Bone marrow (tissue), 2 donors: ENCODE results near the gene SEPTIN5.

Experiments used
- DNase-seq, 2 donors: peaks; one replicate each; lab custom pipeline; 2025; lab: John Stamatoyannopoulos, UW

Gene SEPTIN5

GRCh38 chr22:19749876-19750275 is 35.6 kb downstream of the SEPTIN5 start:
- no peak for DNase-seq

GRCh38 chr22:19750507-19751490 is 36.5 kb downstream of the SEPTIN5 start:
- no peak for DNase-seq

- DNase-seq: no peak
Observed at GRCh38 chr22:19751497-19752245, 37.4 kb downstream of the SEPTIN5 start.

- DNase-seq: no peak
Observed at GRCh38 chr22:19753090-19753842, 39.0 kb downstream of the SEPTIN5 start.

- DNase-seq: no peak
Observed at GRCh38 chr22:19753996-19754700, 39.8 kb downstream of the SEPTIN5 start.

- DNase-seq: no peak
Observed at GRCh38 chr22:19754701-19755144, 40.4 kb downstream of the SEPTIN5 start.

GRCh38 chr22:19755145-19755710 is 40.9 kb downstream of the SEPTIN5 start:
- no peak for DNase-seq

GRCh38 chr22:19755722-19756287 is 41.5 kb downstream of the SEPTIN5 start:
- no peak for DNase-seq

- DNase-seq: no peak
Observed at GRCh38 chr22:19756288-19757128, 42.2 kb downstream of the SEPTIN5 start.

GRCh38 chr22:19757140-19757984 is 43.1 kb downstream of the SEPTIN5 start:
- no peak for DNase-seq

GRCh38 chr22:19757985-19758895 is 43.9 kb downstream of the SEPTIN5 start:
- no peak for DNase-seq

- no peak for DNase-seq
Observed at GRCh38 chr22:19758896-19759426, 44.7 kb downstream of the SEPTIN5 start.

- DNase-seq: no peak
Observed at GRCh38 chr22:19759427-19760057, 45.2 kb downstream of the SEPTIN5 start.

- no peak for DNase-seq
Observed at GRCh38 chr22:19760058-19760950, 46.0 kb downstream of the SEPTIN5 start, which contains the start of gene TBX1. Gene TBX1 (plus strand): TSS chr22:19760778. CDS start chr22:19760844, 66 bp downstream.

- no peak for DNase-seq
Observed at GRCh38 chr22:19760951-19761724, 46.8 kb downstream of the SEPTIN5 start.
